HepG2 (cell line): ENCODE results near the gene ARHGAP4. TPM values are rescaled to one million over a fixed set of nuclear protein-coding genes. Genes with fewer than 3 reads are reported as not detected.

Experiments used
- ATAC-seq: fragments of 200-7000 bp; cut with Tn5 transposase; 3 replicates; pipeline ENCODE4 v1.9.1; 2020; ENCODE audit warnings: mild to moderate bottlenecking, moderate library complexity
- BruUV-seq: library from RNA; stranded (reverse); fragments of 400-500 nt; replicated peaks from 2 replicates; lab custom pipeline; 2021; lab: Mats Ljungman, UMichigan
- CTCF ChIA-PET: fragments of 300-600 bp; formaldehyde crosslinking; extraction: SDS; loops from one replicate; lab custom pipeline; 2021; ENCODE audit warnings: low total read pairs, inconsistent platforms, low intra/inter-chr PET ratio; lab: Yijun Ruan, JAX
- POLR2A ChIA-PET: fragments of 350-600 bp; sonication (Branson Sonifier 250); formaldehyde crosslinking; loops from one replicate; lab custom pipeline; 2020; ENCODE audit warnings: antibody characterized with exemption, inconsistent platforms; lab: Yijun Ruan, JAX
- DNase-seq: peaks from one replicate; pipeline ENCODE4 v3.0.0-alpha.2; 2015; ENCODE audit warnings: low spot score
- FAIRE-seq: peaks from 3 replicates; lab custom pipeline; 2011; peaks lifted over from hg19 to GRCh38; lab: Jason Lieb, UNC
- H2AFZ ChIP-seq: one replicate; pipeline ENCODE4 v1.6.1; 2011; ENCODE audit warnings: low read length, inconsistent platforms
- H3K27ac ChIP-seq: fragments of 300-600 bp; 3 replicates; pipeline ENCODE4 v1.8.0; 2011; ENCODE audit warnings: mixed run types, mild to moderate bottlenecking, mixed read lengths, low read length, inconsistent platforms; ENCODE audit not compliant: insufficient read depth; ENCODE audit errors: extremely low read length
- H3K27me3 ChIP-seq, 2 experiments: fragments of 200-600 bp in 1 of 2; 2 replicates in 1 of 2; 3 replicates in 1 of 2; pipeline versions ENCODE4 v1.6.0 to v1.8.0; 2011; ENCODE audit warnings: low read length in 2 of 2, mild to moderate bottlenecking in 2 of 2, moderate library complexity in 2 of 2, inconsistent platforms in 1 of 2; ENCODE audit not compliant: insufficient read depth in 2 of 2, control insufficient read depth in 1 of 2
- H3K36me3 ChIP-seq, 2 experiments: fragments of 200-600 bp in 1 of 2; replicated peaks in 1 of 2; 2 replicates in 1 of 2; 3 replicates in 1 of 2; pipeline versions ENCODE4 v1.5.1 to v1.8.0; 2011; ENCODE audit warnings: low read length in 2 of 2, inconsistent platforms in 1 of 2; ENCODE audit not compliant: insufficient read depth in 2 of 2, control insufficient read depth in 1 of 2
- H3K4me1 ChIP-seq: 2 replicates; pipeline ENCODE4 v1.5.1; 2012; ENCODE audit warnings: low read length, inconsistent platforms; ENCODE audit not compliant: insufficient read depth
- H3K4me2 ChIP-seq: 2 replicates; pipeline ENCODE4 v1.6.0; 2011; ENCODE audit warnings: low read depth, low read length, inconsistent platforms
- H3K4me3 ChIP-seq, 3 experiments: fragments of 200-600 bp in 1 of 3; sonication (generic), shearing (Covaris generic) in 1 of 3; replicated peaks in 1 of 3; 2 replicates each; pipeline ENCODE4 v1.5.1; 2011 to 2016; ENCODE audit warnings: low read length in 3 of 3, inconsistent platforms in 2 of 3, low read depth in 2 of 3, mild to moderate bottlenecking in 2 of 3, control low read depth in 1 of 3, mixed read lengths in 1 of 3; ENCODE audit not compliant: insufficient read depth in 1 of 3
- H3K79me2 ChIP-seq: one replicate; pipeline ENCODE4 v1.6.1; 2011; ENCODE audit warnings: low read length, inconsistent platforms; ENCODE audit not compliant: insufficient read depth
- H3K9ac ChIP-seq: 2 replicates; pipeline ENCODE4 v1.6.0; 2011; ENCODE audit warnings: mild to moderate bottlenecking, low read depth, low read length, inconsistent platforms; ENCODE audit not compliant: insufficient read depth
- H3K9me3 ChIP-seq: 2 replicates; pipeline ENCODE4 v1.5.1; 2012; ENCODE audit warnings: mild to moderate bottlenecking, low read length
- H4K20me1 ChIP-seq: 2 replicates; pipeline ENCODE4 v1.6.0; 2011; ENCODE audit warnings: inconsistent platforms, mild to moderate bottlenecking, low read length, moderate library complexity; ENCODE audit not compliant: insufficient read depth
- DR1 ChIP-seq: sonication (generic); formaldehyde crosslinking; IDR thresholded peaks from 2 replicates; pipeline ENCODE4 v1.8.0; 2021; ENCODE audit warnings: mild to moderate bottlenecking, missing genetic modification reagents, inconsistent platforms
- FOXC1 ChIP-seq: sonication (generic); formaldehyde crosslinking; IDR thresholded peaks from 2 replicates; pipeline ENCODE4 v1.8.0; 2022; ENCODE audit warnings: mild to moderate bottlenecking, missing genetic modification reagents, borderline replicate concordance
- FOXM1 ChIP-seq: sonication (generic); formaldehyde crosslinking; IDR thresholded peaks from 2 replicates; pipeline ENCODE4 v1.5.0; 2020; ENCODE audit warnings: missing genetic modification reagents
- HES4 ChIP-seq: sonication (generic); formaldehyde crosslinking; IDR thresholded peaks from 2 replicates; pipeline ENCODE4 v1.9.0; 2021; ENCODE audit warnings: mild to moderate bottlenecking, missing genetic modification reagents, borderline replicate concordance
- HINFP ChIP-seq: sonication (generic); formaldehyde crosslinking; IDR thresholded peaks from 2 replicates; pipeline ENCODE4 v1.4.0; 2020; ENCODE audit warnings: low read depth, mild to moderate bottlenecking, missing genetic modification reagents
- JUND ChIP-seq: sonication (generic); formaldehyde crosslinking; IDR thresholded peaks from 2 replicates; pipeline ENCODE4 v1.8.0; 2022; ENCODE audit warnings: mild to moderate bottlenecking, missing genetic modification reagents
- PPARG ChIP-seq: conservative IDR thresholded peaks from 2 replicates; pipeline ENCODE4 v1.6.1; 2016; ENCODE audit warnings: missing biosample characterization, missing genetic modification reagents
- RFXAP ChIP-seq: sonication (generic); formaldehyde crosslinking; IDR thresholded peaks from 2 replicates; pipeline ENCODE4 v1.4.0; 2020; ENCODE audit warnings: missing genetic modification reagents, borderline replicate concordance
- TP53 ChIP-seq: sonication (generic); formaldehyde crosslinking; conservative IDR thresholded peaks from 2 replicates; pipeline ENCODE4 v1.4.0; 2020; ENCODE audit warnings: missing genetic modification reagents
- ZNF446 ChIP-seq: sonication (generic); formaldehyde crosslinking; IDR thresholded peaks from 2 replicates; pipeline ENCODE4 v1.5.0; 2020; ENCODE audit warnings: mild to moderate bottlenecking, missing genetic modification reagents
- ZNF776 ChIP-seq: sonication (generic); formaldehyde crosslinking; IDR thresholded peaks from 2 replicates; pipeline ENCODE4 v1.4.0; 2020; ENCODE audit warnings: mild to moderate bottlenecking, missing genetic modification reagents
- ZNF792 ChIP-seq: IDR thresholded peaks from 2 replicates; pipeline ENCODE4 v1.6.1; 2016
- ZSCAN25 ChIP-seq: sonication (generic); formaldehyde crosslinking; IDR thresholded peaks from 2 replicates; pipeline ENCODE4 v1.8.0; 2022; ENCODE audit warnings: mild to moderate bottlenecking, missing genetic modification reagents
- ZXDC ChIP-seq: sonication (generic); formaldehyde crosslinking; IDR thresholded peaks from 2 replicates; pipeline ENCODE4 v1.5.0; 2020; ENCODE audit warnings: mild to moderate bottlenecking, missing genetic modification reagents
- WGBS: methylation state at CpG from one replicate; pipeline ENCODE4 v1.1.6; 2017; ENCODE audit warnings: low lambda C conversion rate; 5-methylcytosine and 5-hydroxymethylcytosine counted together
- in situ Hi-C: cut with HindIII; loops from 2 replicates; pipeline ENCODE4 v1.10.0; 2017; ENCODE audit warnings: low pct_unique_long_range_greater_than_20kb; ENCODE audit not compliant: extremely low pct_ligation_motif_present
- intact Hi-C: fragments of 100-400 bp; cut with micrococcal nuclease; formaldehyde crosslinking; loops from one replicate; pipeline ENCODE4 v1.10.0; 2022; ENCODE audit not compliant: unreplicated experiment
- polyA plus RNA-seq, 8 experiments: library from polyadenylated mRNA; depleted of rRNA in 3 of 8; stranded (reverse) in 7 of 8; unstranded in 1 of 8; fragments of >200 nt; fragmentation: Illumina TruSeq in 4 of 8; extraction: Trizol in 4 of 8; gene quantifications; 2 replicates each; pipeline versions ENCODE4 v1.2.1 to v1.2.3, GENCODE V29; 2011 to 2016; ENCODE audit warnings: low read depth in 4 of 8, missing spikeins in 1 of 8, mixed read lengths in 1 of 8; ENCODE audit not compliant: insufficient read depth in 1 of 8
- total RNA-seq, 5 experiments: library from RNA; depleted of rRNA; stranded (reverse); fragments of >200 nt; fragmentation: Illumina TruSeq; extraction: Trizol; gene quantifications; 2 replicates each; pipeline ENCODE4 v1.2.3, GENCODE V29; 2016; ENCODE audit warnings: low read depth in 1 of 5
- TF ChIP-seq, protein P1 (sequence below): sonication (generic); formaldehyde crosslinking; IDR thresholded peaks from 2 replicates; pipeline ENCODE4 v1.9.0; 2021; ENCODE audit warnings: missing genetic modification reagents, mild to moderate bottlenecking, borderline replicate concordance
- TF ChIP-seq, protein P2 (sequence below): sonication (generic); formaldehyde crosslinking; IDR thresholded peaks from 2 replicates; pipeline ENCODE4 v1.5.0; 2020; ENCODE audit warnings: mild to moderate bottlenecking, missing genetic modification reagents, borderline replicate concordance

Gene ARHGAP4
- total and polyA plus RNA-seq, 2 of the 13 experiments (the other 11 are each of a cell fraction or from before 2014, with no cell fraction given): 0.57 to 0.64 TPM

DNA sequence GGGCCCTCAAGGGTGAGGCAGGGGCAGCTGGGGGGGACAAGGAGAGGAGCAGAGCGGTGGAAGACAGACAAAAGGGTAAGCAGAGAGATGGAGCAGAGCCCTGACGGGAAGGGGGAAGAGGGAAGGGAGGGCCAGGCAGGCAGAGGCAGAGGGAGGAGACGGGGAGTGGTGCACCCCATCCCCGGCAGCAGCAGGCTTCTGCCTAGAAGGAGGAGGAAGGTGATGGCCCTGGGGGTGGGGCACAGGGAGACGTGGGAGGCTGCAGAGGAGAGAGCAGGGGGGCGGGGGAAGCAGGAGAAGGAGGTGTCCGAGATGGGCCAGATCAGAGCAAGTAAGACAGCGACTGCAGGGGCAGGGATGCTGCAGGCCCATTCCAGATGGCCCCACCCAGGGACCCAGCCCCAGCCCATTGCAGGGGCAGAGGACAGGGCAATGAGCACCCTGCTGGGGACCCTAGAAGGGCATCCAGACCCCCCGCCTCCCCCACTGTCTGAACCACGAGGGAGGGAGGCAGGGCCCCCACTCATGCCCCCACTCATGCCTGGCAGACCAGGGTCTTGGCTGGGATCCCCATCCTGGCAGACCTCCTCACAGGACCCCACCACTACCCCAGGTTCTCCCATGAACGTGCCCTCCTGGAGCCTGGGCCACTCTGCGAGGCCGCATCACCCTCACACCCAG lies 42.8 kb downstream of the ARHGAP4 start:
- Histone ChIP-seq H4K20me1 (no peaks in the 10 kb centered on the region), H3K79me2 (no peaks in the 10 kb centered on the region), H3K4me3 (no peak overlapping the region), H3K4me2 (0 out of 2 replicates have a peak overlapping the region, but pooled peaks have one; percentile 57), H2AFZ (no peak overlapping the region), H3K27me3 (peaks cover 0 to 19% of the 10 kb centered on the region in 2 experiments; a peak in 3 of 5 replicates), H3K36me3 (no peaks in the 10 kb centered on the region), H3K9me3 (no peaks in the 10 kb centered on the region), H3K4me1 (peaks cover 48% of the 10 kb centered on the region), H3K9ac (no peak overlapping the region), H3K27ac (no peak overlapping the region)
- DNase-seq: no peak
- in situ Hi-C loops: no loop called here
- BruUV-seq: no TSS peak
- FAIRE-seq: no peak
- POLR2A ChIA-PET: no interaction called here
- CTCF ChIA-PET: no interaction called here
- intact Hi-C loops: no loop called here
- WGBS: 48% methylated on average over 5 of the region's 13 CpGs
- TF ChIP-seq TP53: no peak
- no peak for TF ChIP-seq RFXAP (CRISPR knock-in tag)
- TF ChIP-seq, protein P1, sequence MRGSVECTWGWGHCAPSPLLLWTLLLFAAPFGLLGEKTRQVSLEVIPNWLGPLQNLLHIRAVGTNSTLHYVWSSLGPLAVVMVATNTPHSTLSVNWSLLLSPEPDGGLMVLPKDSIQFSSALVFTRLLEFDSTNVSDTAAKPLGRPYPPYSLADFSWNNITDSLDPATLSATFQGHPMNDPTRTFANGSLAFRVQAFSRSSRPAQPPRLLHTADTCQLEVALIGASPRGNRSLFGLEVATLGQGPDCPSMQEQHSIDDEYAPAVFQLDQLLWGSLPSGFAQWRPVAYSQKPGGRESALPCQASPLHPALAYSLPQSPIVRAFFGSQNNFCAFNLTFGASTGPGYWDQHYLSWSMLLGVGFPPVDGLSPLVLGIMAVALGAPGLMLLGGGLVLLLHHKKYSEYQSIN (CRISPR knock-in tag): no peak
- TF ChIP-seq PPARG (CRISPR knock-in tag): no peak
- no peak for TF ChIP-seq HINFP
- no peak for TF ChIP-seq JUND (CRISPR knock-in tag)
- no peak for TF ChIP-seq ZSCAN25 (CRISPR knock-in tag)
- no peak for TF ChIP-seq ZNF776 (CRISPR knock-in tag)
- TF ChIP-seq ZNF792 (CRISPR knock-in tag): no peak
- no peak for TF ChIP-seq FOXC1 (CRISPR knock-in tag)
- TF ChIP-seq ZNF446 (CRISPR knock-in tag): no peak
- TF ChIP-seq FOXM1 (CRISPR knock-in tag): no peak
- TF ChIP-seq DR1 (CRISPR knock-in tag): no peak
- TF ChIP-seq, protein P2, sequence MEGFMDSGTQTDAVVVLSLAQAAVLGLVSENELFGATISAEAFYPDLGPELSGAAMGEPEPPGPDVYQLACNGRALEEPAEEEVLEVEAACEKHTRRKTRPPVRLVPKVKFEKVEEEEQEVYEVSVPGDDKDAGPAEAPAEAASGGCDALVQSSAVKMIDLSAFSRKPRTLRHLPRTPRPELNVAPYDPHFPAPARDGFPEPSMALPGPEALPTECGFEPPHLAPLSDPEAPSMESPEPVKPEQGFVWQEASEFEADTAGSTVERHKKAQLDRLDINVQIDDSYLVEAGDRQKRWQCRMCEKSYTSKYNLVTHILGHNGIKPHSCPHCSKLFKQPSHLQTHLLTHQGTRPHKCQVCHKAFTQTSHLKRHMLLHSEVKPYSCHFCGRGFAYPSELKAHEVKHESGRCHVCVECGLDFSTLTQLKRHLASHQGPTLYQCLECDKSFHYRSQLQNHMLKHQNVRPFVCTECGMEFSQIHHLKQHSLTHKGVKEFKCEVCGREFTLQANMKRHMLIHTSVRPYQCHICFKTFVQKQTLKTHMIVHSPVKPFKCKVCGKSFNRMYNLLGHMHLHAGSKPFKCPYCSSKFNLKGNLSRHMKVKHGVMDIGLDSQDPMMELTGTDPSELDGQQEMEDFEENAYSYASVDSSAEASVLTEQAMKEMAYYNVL (CRISPR knock-in tag): no peak
- TF ChIP-seq ZXDC (CRISPR knock-in tag): no peak
- TF ChIP-seq HES4 (CRISPR knock-in tag): no peak
- no peak for ATAC-seq
